Measurements from ENCODE around the gene CAMSAP3.
"Not testable (repeated sequence)": the region's sequence is repeated elsewhere in the genome, so short reads cannot be mapped to it uniquely, and the experiment has no call there.

The CAMSAP3 gene

GRCh38 chr19:7570761-7571160, 24.9 kb upstream of the CAMSAP3 start:
- DNase-seq (ENCODE audit: low spot score) = no peak
- in situ Hi-C loops (cut with MboI; ENCODE audit: low pct_unique_long_range_greater_than_20kb, low sequenced_read_pairs, unreplicated experiment) = loop anchor here (25.0 kb wide), 1 partner anchor 242 kb away; no protein-coding TSS in a partner anchor
- TF ChIP-seq CTCF (IDR thresholded peaks at IDR 0.05; ENCODE audit: extremely low read depth, insufficient read depth, missing control alignments) = no peak

- TF ChIP-seq CTCF (IDR thresholded peaks at IDR 0.05; ENCODE audit: extremely low read depth, insufficient read depth, missing control alignments) = no peak
- in situ Hi-C loops (cut with MboI; ENCODE audit: low pct_unique_long_range_greater_than_20kb, low sequenced_read_pairs, unreplicated experiment) = no loop called here
- peak; percentile 23 for DNase-seq (ENCODE audit: low spot score)
These were observed 20.1 kb upstream of the CAMSAP3 start for GRCh38 chr19:7575434-7576040.

- in situ Hi-C loops (cut with MboI; ENCODE audit: low pct_unique_long_range_greater_than_20kb, low sequenced_read_pairs, unreplicated experiment) = not testable (repeated sequence)
These were observed 18.2 kb upstream of the CAMSAP3 start for GRCh38 chr19:7577422-7577821.

GRCh38 chr19:7578127-7578526, 17.5 kb upstream of the CAMSAP3 start:
- TF ChIP-seq CTCF (IDR thresholded peaks at IDR 0.05; ENCODE audit: extremely low read depth, insufficient read depth, missing control alignments) = no peak
- in situ Hi-C loops (cut with MboI; ENCODE audit: low pct_unique_long_range_greater_than_20kb, low sequenced_read_pairs, unreplicated experiment) = no loop called here
- no peak for DNase-seq (ENCODE audit: low spot score)

More at GRCh38 chr19:7577422-7577821, 18.2 kb upstream of the CAMSAP3 start:
- not testable (repeated sequence) for DNase-seq (ENCODE audit: low spot score)

- in situ Hi-C loops (cut with MboI; ENCODE audit: low pct_unique_long_range_greater_than_20kb, low sequenced_read_pairs, unreplicated experiment) = no loop called here
- no peak for TF ChIP-seq CTCF (IDR thresholded peaks at IDR 0.05; ENCODE audit: extremely low read depth, insufficient read depth, missing control alignments)
- no peak for DNase-seq (ENCODE audit: low spot score)
These were observed 16.5 kb upstream of the CAMSAP3 start for GRCh38 chr19:7579182-7579581.

- DNase-seq (ENCODE audit: low spot score) = no peak
- TF ChIP-seq CTCF (IDR thresholded peaks at IDR 0.05; ENCODE audit: extremely low read depth, insufficient read depth, missing control alignments) = no peak
- in situ Hi-C loops (cut with MboI; ENCODE audit: low pct_unique_long_range_greater_than_20kb, low sequenced_read_pairs, unreplicated experiment) = no loop called here
These were observed 13.2 kb upstream of the CAMSAP3 start for GRCh38 chr19:7582446-7582845.

- in situ Hi-C loops (cut with MboI; ENCODE audit: low pct_unique_long_range_greater_than_20kb, low sequenced_read_pairs, unreplicated experiment) = no loop called here
- DNase-seq (ENCODE audit: low spot score) = no peak
- TF ChIP-seq CTCF (IDR thresholded peaks at IDR 0.05; ENCODE audit: extremely low read depth, insufficient read depth, missing control alignments) = no peak
These were observed 5.8 kb upstream of the CAMSAP3 start for GRCh38 chr19:7589822-7590221.

Data from GM13977 (cell line).